PC-9 (cell line): Measurements from ENCODE around the gene JADE1.

Source experiments
- CTCF ChIP-seq: fragments of 200-600 bp; sonication (generic); conservative IDR thresholded peaks from 2 replicates; pipeline ENCODE4 v1.6.1; 2017; ENCODE audit warnings: mixed run types, antibody characterized with exemption, mild to moderate bottlenecking, moderate library complexity
- EZH2 ChIP-seq: fragments of 200-600 bp; sonication (generic); IDR thresholded peaks from 2 replicates; pipeline ENCODE4 v1.8.0; 2017; ENCODE audit warnings: antibody characterized with exemption, low read depth

- TF ChIP-seq EZH2, result no peak
- no peak for TF ChIP-seq CTCF
Observed at GRCh38 chr4:128879283-128879682, 69.8 kb downstream of the JADE1 start.
